ENCODE results near the gene MBP. TPM values are rescaled to one million over a fixed set of nuclear protein-coding genes. Genes with fewer than 3 reads are reported as not detected.

Gene MBP
- total RNA-seq, 2 experiments from 2014 or later: 38.9 to 40.4 TPM

DNA sequence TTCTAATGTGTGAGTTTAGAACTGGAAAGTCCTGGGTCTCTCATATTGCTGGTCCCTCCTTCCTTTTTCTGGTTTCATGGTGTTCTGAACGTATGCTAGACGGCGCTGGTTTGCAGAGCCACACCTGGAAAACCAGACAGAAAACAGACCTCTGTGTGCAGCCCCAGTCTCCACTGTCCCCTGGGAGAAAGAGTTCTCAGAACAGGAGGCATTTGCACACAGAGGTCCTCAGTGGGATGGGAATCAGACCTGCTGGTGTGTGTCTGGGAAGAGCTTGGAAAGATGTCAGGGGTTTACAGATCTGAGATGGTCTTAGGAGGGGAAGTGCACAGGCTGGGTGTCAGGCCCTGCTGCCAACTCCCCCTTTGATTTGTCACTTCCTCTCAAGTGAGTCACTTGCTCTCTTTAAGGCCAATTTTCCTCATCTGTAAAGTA is 14.9 kb upstream of the MBP start:
- no peaks in the 10 kb centered on the region for H3K27me3 Mint-ChIP-seq
- H3K9me3 Mint-ChIP-seq: peaks cover 24% of the 10 kb centered on the region
- ChIA-PET POLR2A (no interaction called here), CTCF (no interaction called here)
- intact Hi-C loops (cut with micrococcal nuclease): loop anchor here (2.0 kb wide), 1 partner anchor 61 kb away; no protein-coding TSS in a partner anchor
- peaks cover 41% of the 10 kb centered on the region for H3K4me1 Mint-ChIP-seq (ENCODE audit: low read depth)
- H3K27ac Mint-ChIP-seq: peak overlapping the region; percentile 71
- DNase-seq: peak; percentile 40
- H3K36me3 Mint-ChIP-seq: peaks cover 8% of the 10 kb centered on the region
- H3K4me3 Mint-ChIP-seq: no peak overlapping the region

DNA sequence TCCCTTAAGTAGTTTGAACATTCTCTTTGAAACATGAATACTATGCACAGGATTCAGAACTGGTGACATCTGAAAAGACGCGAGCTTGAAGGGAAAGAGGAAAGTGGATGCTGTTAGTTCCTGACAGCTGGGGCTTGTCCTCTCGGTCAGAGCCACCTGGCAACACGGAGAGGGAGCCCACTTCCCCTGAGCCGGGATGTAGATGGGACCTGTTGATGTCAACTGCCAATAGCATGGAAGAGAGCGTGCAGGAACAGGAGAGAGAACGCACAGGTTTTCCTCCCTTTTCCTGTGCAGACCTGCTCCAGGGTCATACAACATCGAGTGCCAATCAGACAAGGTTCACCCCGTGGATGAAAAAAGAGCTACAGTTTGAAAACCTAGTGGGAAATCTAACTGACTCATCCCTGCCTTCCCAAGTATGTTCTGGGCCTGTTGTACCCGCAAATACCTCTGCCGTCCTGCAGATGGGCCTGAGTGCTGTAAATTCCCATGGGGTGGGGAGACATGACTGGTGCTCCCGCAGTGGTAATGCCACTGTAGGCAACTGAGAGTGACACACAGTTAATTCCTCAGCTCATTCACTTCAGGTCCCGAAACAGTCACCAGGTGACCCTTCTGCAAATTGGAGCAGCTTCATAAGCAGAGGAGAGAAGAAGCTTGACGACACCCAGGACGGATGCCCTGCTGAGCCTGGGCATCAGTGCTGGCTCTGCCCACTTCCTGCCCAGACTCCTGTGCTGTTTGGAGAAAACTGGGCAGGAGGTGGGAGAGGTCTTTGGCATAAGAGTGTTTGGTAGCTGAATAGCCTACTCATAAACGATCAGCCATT is 13.9 kb upstream of the MBP start:
- Mint-ChIP-seq H3K36me3 (peaks cover 13% of the 10 kb centered on the region), H3K4me1 (ENCODE audit: low read depth) (peaks cover 47% of the 10 kb centered on the region), H3K4me3 (no peak overlapping the region), H3K27me3 (no peaks in the 10 kb centered on the region), H3K9me3 (peaks cover 32% of the 10 kb centered on the region), H3K27ac (no peak overlapping the region)
- intact Hi-C loops (cut with micrococcal nuclease): loop anchor here (2.0 kb wide), 1 partner anchor 62 kb away; no protein-coding TSS in a partner anchor
- DNase-seq: no peak
- ChIA-PET POLR2A (interaction anchor here (1.0 kb wide), 1 partner anchor 23 kb away, joined by 3 read pairs; no protein-coding TSS in a partner anchor), CTCF (interaction anchor here (1.0 to 1.2 kb wide), 2 partner anchors 65 to 505 kb away, joined by 3 read pairs; no protein-coding TSS in a partner anchor)

- POLR2A ChIA-PET: no interaction called here
- DNase-seq: no peak
- intact Hi-C loops (cut with micrococcal nuclease): no loop called here
- H3K27ac Mint-ChIP-seq: no peak overlapping the region
- H3K36me3 Mint-ChIP-seq: peaks cover 13% of the 10 kb centered on the region
- CTCF ChIA-PET: interaction anchor here (1.2 kb wide), 1 partner anchor 506 kb away, joined by 3 read pairs; no protein-coding TSS in a partner anchor
- no peaks in the 10 kb centered on the region for H3K27me3 Mint-ChIP-seq
- no peak overlapping the region for H3K4me3 Mint-ChIP-seq
- peaks cover 47% of the 10 kb centered on the region for H3K4me1 Mint-ChIP-seq (ENCODE audit: low read depth)
- H3K9me3 Mint-ChIP-seq: peaks cover 32% of the 10 kb centered on the region
Measured at GRCh38 chr18:77145364-77145901, 12.8 kb upstream of the MBP start.

GRCh38 chr18:77144451-77145118 is 12.0 kb upstream of the MBP start:
- Mint-ChIP-seq H3K36me3 (peaks cover 13% of the 10 kb centered on the region), H3K9me3 (peaks cover 32% of the 10 kb centered on the region), H3K27me3 (no peaks in the 10 kb centered on the region), H3K27ac (no peak overlapping the region), H3K4me3 (no peak overlapping the region), H3K4me1 (ENCODE audit: low read depth) (peaks cover 56% of the 10 kb centered on the region)
- ChIA-PET POLR2A (no interaction called here), CTCF (interaction anchor here (1.6 kb wide), 1 partner anchor 14 kb away, joined by 3 read pairs; no protein-coding TSS in a partner anchor)
- intact Hi-C loops (cut with micrococcal nuclease): loop anchor here (5.0 kb wide), 1 partner anchor 42 kb away; no protein-coding TSS in a partner anchor
- no peak for DNase-seq

- POLR2A ChIA-PET: no interaction called here
- intact Hi-C loops (cut with micrococcal nuclease): loop anchor here (5.0 kb wide), 1 partner anchor 42 kb away; no protein-coding TSS in a partner anchor
Measured at GRCh38 chr18:77144046-77144445, 11.5 kb upstream of the MBP start.

GRCh38 chr18:77143196-77143595 is 10.6 kb upstream of the MBP start:
- Mint-ChIP-seq H3K36me3 (peaks cover 13% of the 10 kb centered on the region), H3K27ac (no peak overlapping the region), H3K4me3 (no peak overlapping the region), H3K27me3 (no peaks in the 10 kb centered on the region), H3K9me3 (peaks cover 32% of the 10 kb centered on the region), H3K4me1 (ENCODE audit: low read depth) (peaks cover 57% of the 10 kb centered on the region)
- DNase-seq: no peak
- ChIA-PET CTCF (interaction anchor here (1.6 kb wide), 1 partner anchor 16 kb away, joined by 3 read pairs; no protein-coding TSS in a partner anchor), POLR2A (no interaction called here)
- intact Hi-C loops (cut with micrococcal nuclease): loop anchor here (5.0 kb wide), 1 partner anchor 41 kb away; no protein-coding TSS in a partner anchor

More at GRCh38 chr18:77144046-77144445, 11.5 kb upstream of the MBP start:
- H3K4me1 Mint-ChIP-seq (ENCODE audit: low read depth): peaks cover 57% of the 10 kb centered on the region
- CTCF ChIA-PET: interaction anchor here (1.6 kb wide), 1 partner anchor 15 kb away, joined by 3 read pairs; no protein-coding TSS in a partner anchor
- H3K36me3 Mint-ChIP-seq: peaks cover 13% of the 10 kb centered on the region
- H3K4me3 Mint-ChIP-seq: no peak overlapping the region
- no peaks in the 10 kb centered on the region for H3K27me3 Mint-ChIP-seq
- H3K9me3 Mint-ChIP-seq: peaks cover 32% of the 10 kb centered on the region
- DNase-seq: no peak
- H3K27ac Mint-ChIP-seq: no peak overlapping the region

DNA sequence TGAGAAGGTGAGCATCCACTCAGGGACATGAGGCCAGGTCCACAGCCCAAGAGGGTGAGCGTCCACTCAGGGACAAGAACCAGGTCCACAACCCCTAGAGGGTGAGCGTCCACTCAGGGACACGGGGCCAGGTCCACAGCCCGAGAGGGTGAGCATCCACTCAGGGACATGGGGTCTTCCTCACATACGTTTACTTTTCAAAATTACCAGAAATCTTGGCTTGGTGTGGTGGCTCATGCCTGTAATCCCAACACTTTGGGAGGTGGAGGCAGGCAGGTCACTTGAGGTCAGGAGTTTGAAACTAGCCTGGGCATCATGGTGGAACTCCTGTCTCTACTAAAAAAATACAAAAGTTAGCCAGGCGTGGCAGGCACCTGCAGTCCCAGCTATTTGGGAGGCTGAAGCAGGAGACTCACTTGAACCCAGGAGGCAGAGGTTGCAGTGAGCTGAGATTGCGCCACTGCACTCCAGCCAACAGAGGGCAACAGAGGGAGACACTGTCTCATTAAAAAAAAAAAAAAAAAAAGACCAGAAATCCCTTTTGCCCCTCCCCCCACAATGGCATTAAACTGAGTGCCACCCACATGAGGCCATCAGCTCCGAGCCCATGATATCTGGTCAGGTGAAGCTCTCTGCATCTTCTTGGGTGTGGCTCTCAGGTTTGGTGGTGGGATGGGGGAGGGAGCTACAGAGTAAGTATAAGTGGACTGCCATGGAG is 9.0 kb upstream of the MBP start:
- no peak for DNase-seq
- Mint-ChIP-seq H3K4me1 (ENCODE audit: low read depth) (peaks cover 42% of the 10 kb centered on the region), H3K27me3 (no peaks in the 10 kb centered on the region), H3K9me3 (peaks cover 32% of the 10 kb centered on the region), H3K36me3 (peaks cover 13% of the 10 kb centered on the region), H3K27ac (peak overlapping the region; percentile 33), H3K4me3 (no peak overlapping the region)
- intact Hi-C loops (cut with micrococcal nuclease): loop anchor here (5.0 kb wide), 1 partner anchor 39 kb away; no protein-coding TSS in a partner anchor
- POLR2A ChIA-PET: no interaction called here
- CTCF ChIA-PET: interaction anchor here (0.7 to 1.2 kb wide), 4 partner anchors 10 to 107 kb away, joined by 3 to 4 read pairs (median 3); no protein-coding TSS in a partner anchor

- peaks cover 13% of the 10 kb centered on the region for H3K36me3 Mint-ChIP-seq
- H3K27me3 Mint-ChIP-seq: no peaks in the 10 kb centered on the region
- intact Hi-C loops (cut with micrococcal nuclease): loop anchor here (5.0 kb wide), 1 partner anchor 38 kb away; no protein-coding TSS in a partner anchor
- ChIA-PET CTCF (interaction anchor here (0.7 to 1.2 kb wide), 6 partner anchors 9 to 140 kb away, joined by 3 to 5 read pairs (median 3); no protein-coding TSS in a partner anchor), POLR2A (no interaction called here)
- peaks cover 32% of the 10 kb centered on the region for H3K9me3 Mint-ChIP-seq
- H3K4me1 Mint-ChIP-seq (ENCODE audit: low read depth): peaks cover 36% of the 10 kb centered on the region
- DNase-seq: peak; percentile 75
- H3K27ac Mint-ChIP-seq: peak overlapping the region; percentile 54
- no peak overlapping the region for H3K4me3 Mint-ChIP-seq
Measured at GRCh38 chr18:77140439-77141109, 8.0 kb upstream of the MBP start.

DNA sequence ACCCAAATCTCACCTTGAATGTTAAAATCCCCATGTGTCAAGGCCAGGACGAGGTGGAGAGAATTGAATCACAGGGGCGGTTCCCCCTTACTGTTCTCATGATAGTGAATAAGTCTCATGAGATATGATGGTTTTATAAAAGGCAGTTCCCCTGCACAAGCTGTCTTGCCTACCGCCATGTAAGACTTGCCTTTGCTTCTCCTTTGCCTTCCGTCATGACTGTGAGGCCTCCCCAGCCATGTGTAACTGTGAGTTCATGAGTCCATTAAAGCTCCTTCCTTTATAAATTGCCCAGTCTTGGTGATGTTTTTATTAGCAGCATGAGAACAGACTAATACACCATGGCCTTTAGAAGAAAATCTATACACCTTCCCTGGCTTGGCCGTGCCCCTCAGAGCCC is 7.4 kb upstream of the MBP start:
- H3K9me3 Mint-ChIP-seq: peaks cover 32% of the 10 kb centered on the region
- no peaks in the 10 kb centered on the region for H3K27me3 Mint-ChIP-seq
- DNase-seq: no peak
- CTCF ChIA-PET: interaction anchor here (0.8 to 1.1 kb wide), 4 partner anchors 14 to 140 kb away, joined by 3 to 5 read pairs (median 4); no protein-coding TSS in a partner anchor
- POLR2A ChIA-PET: no interaction called here
- H3K4me1 Mint-ChIP-seq (ENCODE audit: low read depth): peaks cover 36% of the 10 kb centered on the region
- no peak overlapping the region for H3K4me3 Mint-ChIP-seq
- peak overlapping the region; percentile 54 for H3K27ac Mint-ChIP-seq
- intact Hi-C loops (cut with micrococcal nuclease): loop anchor here (5.0 kb wide), 1 partner anchor 38 kb away; no protein-coding TSS in a partner anchor
- H3K36me3 Mint-ChIP-seq: peaks cover 13% of the 10 kb centered on the region

DNA sequence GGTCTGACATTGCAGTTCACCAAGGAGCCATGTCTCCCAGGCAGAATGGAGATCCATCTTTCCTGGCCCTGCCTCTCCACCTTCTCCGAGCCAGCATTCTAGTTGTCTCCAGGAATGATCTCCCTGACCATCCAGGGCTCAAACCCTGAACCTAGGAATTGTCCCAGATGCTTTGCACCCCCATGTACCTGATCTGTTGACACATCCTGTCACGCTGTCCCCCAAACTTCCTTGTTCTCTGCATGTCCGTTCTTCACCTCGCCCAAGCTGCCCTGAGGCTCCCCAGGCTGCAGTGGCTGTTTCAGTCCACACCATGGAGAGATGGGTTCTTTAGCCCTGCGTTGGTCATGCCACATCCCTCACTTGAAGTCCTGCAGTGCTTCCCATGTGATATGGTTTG is 7.0 kb upstream of the MBP start:
- peaks cover 13% of the 10 kb centered on the region for H3K36me3 Mint-ChIP-seq
- intact Hi-C loops (cut with micrococcal nuclease): loop anchor here (5.0 kb wide), 1 partner anchor 37 kb away; no protein-coding TSS in a partner anchor
- peak overlapping the region; percentile 29 for H3K27ac Mint-ChIP-seq
- peaks cover 28% of the 10 kb centered on the region for H3K9me3 Mint-ChIP-seq
- no peak overlapping the region for H3K4me3 Mint-ChIP-seq
- ChIA-PET CTCF (interaction anchor here (1.0 to 1.1 kb wide), 2 partner anchors 40 to 139 kb away, joined by 3 read pairs; no protein-coding TSS in a partner anchor), POLR2A (no interaction called here)
- no peak for DNase-seq
- peaks cover 36% of the 10 kb centered on the region for H3K4me1 Mint-ChIP-seq (ENCODE audit: low read depth)
- no peaks in the 10 kb centered on the region for H3K27me3 Mint-ChIP-seq

Measured in activated CD4-positive, alpha-beta memory T cell treated with anti-CD3 and anti-CD28 coated beads for 36 hours (primary cell).